ENCODE data around the gene SKI.

DNA sequence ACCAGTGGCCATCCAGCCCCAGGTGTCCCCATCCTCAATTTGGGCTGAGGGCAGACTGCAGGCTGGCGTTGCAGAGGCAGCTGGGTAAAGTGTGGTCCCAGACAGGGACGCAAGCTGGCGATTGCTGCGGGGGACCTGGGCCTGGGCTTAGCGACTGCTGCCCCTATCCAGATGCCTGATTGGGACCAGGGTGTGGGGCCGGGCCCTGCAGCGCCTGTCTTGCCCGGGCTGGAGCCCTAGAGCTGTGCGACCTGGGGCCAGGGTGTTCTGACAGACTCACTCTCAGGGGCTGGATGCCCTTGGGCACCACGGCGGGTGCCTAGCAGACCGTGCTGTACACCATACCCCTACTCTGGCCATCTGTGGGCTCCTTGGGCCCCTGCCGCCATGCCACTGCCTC lies 17.3 kb upstream of the SKI start:
- TF ChIP-seq, protein P1, sequence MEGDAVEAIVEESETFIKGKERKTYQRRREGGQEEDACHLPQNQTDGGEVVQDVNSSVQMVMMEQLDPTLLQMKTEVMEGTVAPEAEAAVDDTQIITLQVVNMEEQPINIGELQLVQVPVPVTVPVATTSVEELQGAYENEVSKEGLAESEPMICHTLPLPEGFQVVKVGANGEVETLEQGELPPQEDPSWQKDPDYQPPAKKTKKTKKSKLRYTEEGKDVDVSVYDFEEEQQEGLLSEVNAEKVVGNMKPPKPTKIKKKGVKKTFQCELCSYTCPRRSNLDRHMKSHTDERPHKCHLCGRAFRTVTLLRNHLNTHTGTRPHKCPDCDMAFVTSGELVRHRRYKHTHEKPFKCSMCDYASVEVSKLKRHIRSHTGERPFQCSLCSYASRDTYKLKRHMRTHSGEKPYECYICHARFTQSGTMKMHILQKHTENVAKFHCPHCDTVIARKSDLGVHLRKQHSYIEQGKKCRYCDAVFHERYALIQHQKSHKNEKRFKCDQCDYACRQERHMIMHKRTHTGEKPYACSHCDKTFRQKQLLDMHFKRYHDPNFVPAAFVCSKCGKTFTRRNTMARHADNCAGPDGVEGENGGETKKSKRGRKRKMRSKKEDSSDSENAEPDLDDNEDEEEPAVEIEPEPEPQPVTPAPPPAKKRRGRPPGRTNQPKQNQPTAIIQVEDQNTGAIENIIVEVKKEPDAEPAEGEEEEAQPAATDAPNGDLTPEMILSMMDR (IDR thresholded peaks at IDR 0.05), result no peak
- TF ChIP-seq POLR2AphosphoS5 (IDR thresholded peaks at IDR 0.05) (no peak), POLR2A (IDR thresholded peaks at IDR 0.05) (no peak)

Data from breast epithelium (tissue), 3 donors.